Measurements from ENCODE around the gene FAXDC2.

GRCh38 chr5:154849264-154849785 is 1.1 kb downstream of the FAXDC2 start:
- TF ChIP-seq E2F8 (IDR thresholded peaks at IDR 0.05; ENCODE audit: low read depth, partially characterized antibody) = no peak
- TF ChIP-seq, protein P1, sequence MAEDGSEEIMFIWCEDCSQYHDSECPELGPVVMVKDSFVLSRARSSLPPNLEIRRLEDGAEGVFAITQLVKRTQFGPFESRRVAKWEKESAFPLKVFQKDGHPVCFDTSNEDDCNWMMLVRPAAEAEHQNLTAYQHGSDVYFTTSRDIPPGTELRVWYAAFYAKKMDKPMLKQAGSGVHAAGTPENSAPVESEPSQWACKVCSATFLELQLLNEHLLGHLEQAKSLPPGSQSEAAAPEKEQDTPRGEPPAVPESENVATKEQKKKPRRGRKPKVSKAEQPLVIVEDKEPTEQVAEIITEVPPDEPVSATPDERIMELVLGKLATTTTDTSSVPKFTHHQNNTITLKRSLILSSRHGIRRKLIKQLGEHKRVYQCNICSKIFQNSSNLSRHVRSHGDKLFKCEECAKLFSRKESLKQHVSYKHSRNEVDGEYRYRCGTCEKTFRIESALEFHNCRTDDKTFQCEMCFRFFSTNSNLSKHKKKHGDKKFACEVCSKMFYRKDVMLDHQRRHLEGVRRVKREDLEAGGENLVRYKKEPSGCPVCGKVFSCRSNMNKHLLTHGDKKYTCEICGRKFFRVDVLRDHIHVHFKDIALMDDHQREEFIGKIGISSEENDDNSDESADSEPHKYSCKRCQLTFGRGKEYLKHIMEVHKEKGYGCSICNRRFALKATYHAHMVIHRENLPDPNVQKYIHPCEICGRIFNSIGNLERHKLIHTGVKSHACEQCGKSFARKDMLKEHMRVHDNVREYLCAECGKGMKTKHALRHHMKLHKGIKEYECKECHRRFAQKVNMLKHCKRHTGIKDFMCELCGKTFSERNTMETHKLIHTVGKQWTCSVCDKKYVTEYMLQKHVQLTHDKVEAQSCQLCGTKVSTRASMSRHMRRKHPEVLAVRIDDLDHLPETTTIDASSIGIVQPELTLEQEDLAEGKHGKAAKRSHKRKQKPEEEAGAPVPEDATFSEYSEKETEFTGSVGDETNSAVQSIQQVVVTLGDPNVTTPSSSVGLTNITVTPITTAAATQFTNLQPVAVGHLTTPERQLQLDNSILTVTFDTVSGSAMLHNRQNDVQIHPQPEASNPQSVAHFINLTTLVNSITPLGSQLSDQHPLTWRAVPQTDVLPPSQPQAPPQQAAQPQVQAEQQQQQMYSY (CRISPR knock-in tag; IDR thresholded peaks at IDR 0.05) = no peak
- no peak for TF ChIP-seq KDM1A (IDR thresholded peaks at IDR 0.05; ENCODE audit: borderline replicate concordance)
- TF ChIP-seq, protein P2, sequence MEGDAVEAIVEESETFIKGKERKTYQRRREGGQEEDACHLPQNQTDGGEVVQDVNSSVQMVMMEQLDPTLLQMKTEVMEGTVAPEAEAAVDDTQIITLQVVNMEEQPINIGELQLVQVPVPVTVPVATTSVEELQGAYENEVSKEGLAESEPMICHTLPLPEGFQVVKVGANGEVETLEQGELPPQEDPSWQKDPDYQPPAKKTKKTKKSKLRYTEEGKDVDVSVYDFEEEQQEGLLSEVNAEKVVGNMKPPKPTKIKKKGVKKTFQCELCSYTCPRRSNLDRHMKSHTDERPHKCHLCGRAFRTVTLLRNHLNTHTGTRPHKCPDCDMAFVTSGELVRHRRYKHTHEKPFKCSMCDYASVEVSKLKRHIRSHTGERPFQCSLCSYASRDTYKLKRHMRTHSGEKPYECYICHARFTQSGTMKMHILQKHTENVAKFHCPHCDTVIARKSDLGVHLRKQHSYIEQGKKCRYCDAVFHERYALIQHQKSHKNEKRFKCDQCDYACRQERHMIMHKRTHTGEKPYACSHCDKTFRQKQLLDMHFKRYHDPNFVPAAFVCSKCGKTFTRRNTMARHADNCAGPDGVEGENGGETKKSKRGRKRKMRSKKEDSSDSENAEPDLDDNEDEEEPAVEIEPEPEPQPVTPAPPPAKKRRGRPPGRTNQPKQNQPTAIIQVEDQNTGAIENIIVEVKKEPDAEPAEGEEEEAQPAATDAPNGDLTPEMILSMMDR (IDR thresholded peaks at IDR 0.05 in 2 of 3, conservative IDR thresholded peaks at IDR 0.05 in 1 of 3; ENCODE audit: control insufficient read depth in 2 of 3, extremely low read depth in 1 of 3, insufficient read depth in 1 of 3, low read depth in 3 of 3, low read length in 3 of 3) = no peak
- no peak for TF ChIP-seq MYC (IDR thresholded peaks at IDR 0.05; ENCODE audit: insufficient read depth, insufficient read length, insufficient replicate concordance, low read length, severe bottlenecking)
- no peak for TF ChIP-seq SP1 (IDR thresholded peaks at IDR 0.05; ENCODE audit: low read depth, low read length)
- no peak for TF ChIP-seq TARDBP (IDR thresholded peaks at IDR 0.05; ENCODE audit: borderline replicate concordance)
- TF ChIP-seq, protein P3, sequence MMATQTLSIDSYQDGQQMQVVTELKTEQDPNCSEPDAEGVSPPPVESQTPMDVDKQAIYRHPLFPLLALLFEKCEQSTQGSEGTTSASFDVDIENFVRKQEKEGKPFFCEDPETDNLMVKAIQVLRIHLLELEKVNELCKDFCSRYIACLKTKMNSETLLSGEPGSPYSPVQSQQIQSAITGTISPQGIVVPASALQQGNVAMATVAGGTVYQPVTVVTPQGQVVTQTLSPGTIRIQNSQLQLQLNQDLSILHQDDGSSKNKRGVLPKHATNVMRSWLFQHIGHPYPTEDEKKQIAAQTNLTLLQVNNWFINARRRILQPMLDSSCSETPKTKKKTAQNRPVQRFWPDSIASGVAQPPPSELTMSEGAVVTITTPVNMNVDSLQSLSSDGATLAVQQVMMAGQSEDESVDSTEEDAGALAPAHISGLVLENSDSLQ (IDR thresholded peaks at IDR 0.05) = no peak
- TF ChIP-seq CBFB (IDR thresholded peaks at IDR 0.05; ENCODE audit: low read depth) = no peak
- TF ChIP-seq WRNIP1 (IDR thresholded peaks at IDR 0.05; ENCODE audit: borderline replicate concordance, low read depth, low read length) = no peak
- TF ChIP-seq RB1 (IDR thresholded peaks at IDR 0.05; ENCODE audit: borderline replicate concordance) = no peak
- no peak for TF ChIP-seq BCLAF1 (IDR thresholded peaks at IDR 0.05)
- no peak for TF ChIP-seq POLR2A (IDR thresholded peaks at IDR 0.05; ENCODE audit: low read depth, low read length)
